ENCODE measurements around the gene SEH1L.
"Not testable (repeated sequence)": the region's sequence is repeated elsewhere in the genome, so short reads cannot be mapped to it uniquely, and the experiment has no call there.

The SEH1L gene, protein sequence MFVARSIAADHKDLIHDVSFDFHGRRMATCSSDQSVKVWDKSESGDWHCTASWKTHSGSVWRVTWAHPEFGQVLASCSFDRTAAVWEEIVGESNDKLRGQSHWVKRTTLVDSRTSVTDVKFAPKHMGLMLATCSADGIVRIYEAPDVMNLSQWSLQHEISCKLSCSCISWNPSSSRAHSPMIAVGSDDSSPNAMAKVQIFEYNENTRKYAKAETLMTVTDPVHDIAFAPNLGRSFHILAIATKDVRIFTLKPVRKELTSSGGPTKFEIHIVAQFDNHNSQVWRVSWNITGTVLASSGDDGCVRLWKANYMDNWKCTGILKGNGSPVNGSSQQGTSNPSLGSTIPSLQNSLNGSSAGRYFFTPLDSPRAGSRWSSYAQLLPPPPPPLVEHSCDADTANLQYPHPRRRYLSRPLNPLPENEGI
- total RNA-seq: 32.5 reads per million, percentile 58 among the genes with 10 or more reads in this experiment

- peak; percentile 98 for DNase-seq
Observed at GRCh38 chr18:12947285-12948049, at the start of gene SEH1L. TSS of gene SEH1L (plus strand) at chr18:12948011. CDS start at chr18:12948122, 111 bp downstream.

DNA sequence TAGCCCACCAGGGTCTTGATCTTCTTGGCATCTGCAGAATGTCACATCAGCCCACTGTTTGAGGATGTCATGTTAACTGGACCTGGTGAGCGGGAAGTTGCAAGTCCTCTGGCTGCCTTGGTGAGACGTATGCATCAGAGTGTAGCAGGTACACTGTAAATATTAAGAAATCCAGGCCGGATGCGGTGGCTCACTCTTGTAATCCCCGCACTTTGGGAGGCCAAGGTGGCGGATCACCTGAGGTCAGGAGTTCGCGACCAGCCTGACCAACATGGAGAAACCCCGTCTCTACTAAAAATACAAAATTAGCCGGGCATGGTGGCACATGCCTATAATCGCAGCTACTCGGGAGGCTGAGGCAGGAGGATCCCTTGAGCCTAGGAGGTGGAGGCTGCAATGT is 46.6 kb upstream of the SEH1L start:
- DNase-seq: not testable (repeated sequence)

DNA sequence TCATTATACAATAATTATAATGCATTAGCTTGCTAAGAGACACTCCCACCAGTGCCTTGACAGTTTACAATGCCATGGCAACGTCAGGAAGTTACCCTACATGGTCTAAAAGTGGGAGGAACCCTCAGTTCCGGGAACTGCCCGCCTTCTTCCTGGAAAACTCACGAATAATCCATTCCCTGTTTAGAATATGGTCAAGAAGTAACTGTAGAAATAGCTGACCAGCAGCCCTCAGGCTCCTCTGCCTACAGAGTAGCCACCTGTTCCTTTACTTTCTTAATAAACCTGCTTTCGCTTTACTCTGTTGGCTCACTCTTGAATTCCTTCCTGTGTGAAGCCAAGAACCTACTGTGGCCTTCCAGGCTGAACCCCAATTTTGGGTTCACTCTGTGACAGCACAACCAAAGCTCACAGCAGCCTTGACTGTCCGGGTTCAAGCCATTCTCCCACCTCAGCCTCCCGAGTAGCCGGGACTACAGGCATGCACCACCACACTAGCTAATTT is 43.7 kb upstream of the SEH1L start:
- no peak for DNase-seq

- DNase-seq: no peak
Observed at GRCh38 chr18:12906119-12906518, 41.7 kb upstream of the SEH1L start.

DNA sequence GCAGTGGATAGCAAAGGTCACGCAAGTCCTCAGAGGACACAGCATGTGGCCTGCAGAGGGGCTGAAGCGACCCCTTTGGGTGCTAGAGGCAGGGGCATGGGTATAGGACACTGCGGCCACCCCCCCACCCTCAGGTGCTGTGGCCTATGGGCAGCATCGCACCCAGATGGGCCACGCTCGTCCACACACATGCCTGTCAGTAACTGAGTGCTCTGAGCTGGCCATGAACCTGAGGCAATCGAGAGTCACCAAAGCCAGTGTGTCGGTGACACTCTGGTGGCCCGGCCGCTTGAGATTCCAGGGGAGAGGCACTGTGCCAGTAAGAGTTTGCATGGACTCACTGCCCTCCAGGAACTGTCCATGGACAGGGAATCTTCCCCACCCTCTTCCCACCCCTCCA is 41.0 kb upstream of the SEH1L start:
- DNase-seq: no peak

DNA sequence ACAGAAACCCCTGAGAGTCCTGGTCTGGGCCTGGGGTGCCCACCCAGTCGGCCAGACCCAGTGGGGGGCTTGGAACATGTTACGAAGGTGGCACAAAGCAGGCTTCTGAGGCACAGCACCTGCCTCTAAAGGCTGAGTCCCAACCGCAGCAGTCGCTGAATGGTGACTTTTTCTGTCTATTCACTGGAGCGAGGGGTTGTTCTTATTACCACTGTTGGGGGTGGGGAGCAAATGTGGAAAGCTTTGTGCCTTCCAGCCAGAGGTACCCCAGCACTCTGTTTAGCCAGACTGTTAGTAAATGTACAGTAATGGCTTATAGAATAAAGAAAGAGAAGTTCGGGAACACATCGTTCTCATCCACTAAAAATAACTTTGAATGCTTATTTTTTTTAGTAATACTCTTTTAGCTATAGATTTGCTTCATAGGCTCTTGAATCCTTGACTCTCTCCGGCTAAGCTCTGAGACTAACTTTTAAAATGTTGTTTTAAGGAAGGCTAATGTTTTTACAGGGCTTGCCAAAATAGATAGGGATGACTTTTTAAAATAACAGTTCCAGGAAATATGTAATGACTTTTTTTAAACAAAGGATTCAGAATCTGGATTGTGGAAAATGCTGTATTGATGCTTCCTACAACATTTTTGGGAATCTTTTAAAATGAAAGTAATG is 40.4 kb upstream of the SEH1L start:
- DNase-seq: no peak

DNA sequence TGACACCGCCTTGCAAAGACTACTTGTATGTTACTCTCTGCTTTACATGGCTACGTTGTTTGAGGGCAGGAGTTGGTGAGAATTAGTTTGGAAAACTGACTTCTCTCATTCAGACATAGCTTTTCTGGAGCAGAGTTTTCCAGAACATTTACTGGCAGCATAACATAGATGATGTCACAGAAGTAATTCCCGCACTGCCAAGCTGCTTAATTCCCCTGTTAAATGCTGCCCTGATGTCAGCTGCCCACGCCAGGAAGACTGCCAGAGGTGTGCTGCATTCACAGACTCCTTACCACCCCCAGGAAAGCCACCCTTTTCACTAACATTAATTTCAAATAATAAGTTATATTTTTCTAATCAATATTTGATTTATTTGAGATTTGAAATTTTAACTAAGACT is 39.1 kb upstream of the SEH1L start:
- no peak for DNase-seq

- DNase-seq: peak; percentile 30
Observed at GRCh38 chr18:12911025-12911928, 36.5 kb upstream of the SEH1L start.

DNA sequence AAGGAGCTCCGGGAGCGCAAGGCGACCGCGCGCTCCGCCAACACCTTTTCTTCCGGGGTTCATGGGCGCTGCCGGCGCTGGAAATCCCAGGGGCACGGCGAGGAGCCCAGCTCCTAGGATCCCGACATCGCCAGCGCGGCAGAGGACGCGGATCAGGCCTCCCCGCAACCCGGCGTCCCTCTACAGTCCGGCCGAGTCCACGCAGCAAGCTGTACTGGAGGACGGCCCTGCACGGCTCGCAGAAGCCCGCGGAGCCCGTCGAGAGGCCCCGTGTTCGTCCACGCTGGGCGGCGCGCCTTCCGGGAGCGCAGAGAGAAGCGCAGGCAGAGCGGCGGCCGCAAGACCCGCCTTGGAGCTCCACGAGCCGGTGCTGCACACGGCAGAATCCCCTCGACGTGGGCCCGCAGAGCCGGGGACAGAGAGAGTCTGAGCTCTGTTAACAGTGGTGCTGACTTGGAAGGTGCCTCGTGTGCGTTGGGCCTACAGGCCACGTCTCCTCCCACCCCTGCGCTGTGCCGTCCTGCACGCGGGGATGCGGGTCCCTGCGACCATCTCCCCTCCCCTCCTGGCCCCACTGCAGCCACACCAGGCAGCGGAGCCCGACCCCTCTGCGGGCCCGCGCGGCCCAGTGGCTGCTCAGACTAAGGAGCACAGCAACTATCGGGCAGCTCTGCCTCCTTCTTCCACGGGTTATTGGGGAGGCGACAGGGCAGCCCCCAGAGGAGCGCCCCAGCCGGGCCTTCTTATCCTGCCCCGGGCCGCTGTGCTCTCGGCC is 35.7 kb upstream of the SEH1L start:
- no peak for DNase-seq

DNA sequence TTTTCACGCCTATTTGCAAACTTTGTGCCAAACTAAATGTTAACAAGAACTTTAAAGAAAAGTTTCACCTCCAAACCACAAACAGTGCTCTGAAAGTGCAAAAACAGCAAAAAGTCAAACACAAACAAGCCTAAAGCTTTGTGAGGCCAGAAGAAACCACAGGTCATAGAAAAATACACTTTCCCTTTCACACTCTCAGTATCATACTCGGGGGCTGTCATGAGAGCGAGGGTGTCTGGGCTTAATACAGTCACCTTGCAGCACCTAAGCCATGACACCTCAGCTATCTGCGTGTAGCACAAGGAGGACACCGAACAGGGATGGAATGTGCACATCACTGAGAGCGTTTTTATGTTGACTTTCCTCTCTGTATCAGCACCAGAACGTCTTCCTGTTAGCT is 26.6 kb upstream of the SEH1L start:
- no peak for DNase-seq

DNA sequence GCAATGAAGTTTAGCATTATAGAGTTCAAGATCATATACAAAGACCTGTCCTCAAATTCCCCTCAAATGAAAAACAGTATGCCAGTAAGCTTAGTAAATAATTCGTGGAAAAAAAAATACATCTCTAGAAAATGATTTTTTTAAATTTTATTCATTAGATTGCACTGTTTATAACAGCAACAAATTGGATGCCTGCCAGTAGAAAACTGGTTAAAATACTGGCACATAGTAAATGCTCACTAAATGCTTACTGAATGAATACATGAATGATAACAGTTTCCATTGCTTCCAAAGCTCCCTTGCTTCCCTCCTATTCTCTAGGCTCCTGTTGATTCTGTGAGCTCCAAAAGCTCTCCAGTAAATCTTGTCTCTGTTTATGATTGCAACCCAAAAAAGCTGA is 25.5 kb upstream of the SEH1L start:
- DNase-seq: no peak

DNA sequence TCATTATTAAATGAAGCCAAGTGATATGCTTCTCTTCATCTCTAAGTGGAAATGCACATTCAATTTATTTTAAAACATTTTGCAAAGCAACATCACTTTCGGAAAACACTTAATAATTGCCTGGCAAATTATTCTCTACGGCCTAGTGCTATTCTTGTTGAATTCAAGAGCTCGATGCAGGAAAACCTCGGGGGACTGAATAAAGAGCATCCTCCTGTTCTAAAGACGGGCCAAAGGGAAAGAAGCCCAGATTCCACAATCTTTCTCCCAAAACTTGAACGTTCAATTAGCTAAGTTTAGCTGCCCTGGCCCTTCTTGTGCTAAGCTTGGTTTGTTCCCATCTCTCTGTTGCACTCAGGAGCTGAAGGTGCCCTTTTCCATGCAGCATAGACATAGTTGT is 23.2 kb upstream of the SEH1L start:
- DNase-seq: no peak

- DNase-seq: no peak
Observed at GRCh38 chr18:12928206-12928605, 19.6 kb upstream of the SEH1L start.

DNA sequence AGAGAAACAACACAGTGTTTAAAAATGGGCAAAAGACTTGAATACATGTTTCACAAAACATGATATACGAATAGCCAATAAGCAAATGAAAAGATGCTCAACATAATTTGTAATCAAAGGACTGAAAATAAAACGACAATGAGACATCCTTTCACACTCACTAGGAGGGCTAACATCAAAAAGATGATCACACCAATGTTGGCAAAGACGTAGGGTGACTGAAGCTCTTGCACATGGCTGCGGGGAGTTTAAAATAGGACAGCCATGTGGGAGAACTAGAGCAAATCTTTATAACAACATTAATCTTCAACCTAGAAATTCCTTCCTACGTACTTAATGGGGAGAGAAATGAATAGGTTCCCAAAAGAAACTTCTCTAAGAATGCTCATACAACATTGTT is 19.2 kb upstream of the SEH1L start:
- no peak for DNase-seq

- DNase-seq: no peak
Observed at GRCh38 chr18:12929477-12930083, 18.2 kb upstream of the SEH1L start.

- DNase-seq: no peak
Observed at GRCh38 chr18:12930376-12930775, 17.4 kb upstream of the SEH1L start.

DNA sequence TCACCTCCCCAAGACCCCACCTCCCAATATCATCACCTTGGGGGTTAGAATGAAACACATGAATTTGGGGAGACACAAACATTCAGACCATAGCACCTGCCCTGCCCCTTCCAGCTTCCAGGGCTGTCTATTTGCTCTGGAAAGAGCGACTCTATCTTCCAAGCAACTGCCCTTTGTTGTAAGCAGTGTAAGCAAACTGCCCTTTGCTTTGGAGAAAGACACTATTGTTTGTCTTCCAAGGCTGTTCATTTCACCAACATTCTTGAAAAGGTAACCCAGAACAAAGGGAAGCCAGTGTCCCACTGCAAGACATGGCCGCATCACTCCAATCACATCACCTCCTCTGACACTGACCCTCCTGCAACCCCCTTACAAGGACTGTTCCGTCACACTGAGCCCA is 16.9 kb upstream of the SEH1L start:
- DNase-seq: no peak

DNA sequence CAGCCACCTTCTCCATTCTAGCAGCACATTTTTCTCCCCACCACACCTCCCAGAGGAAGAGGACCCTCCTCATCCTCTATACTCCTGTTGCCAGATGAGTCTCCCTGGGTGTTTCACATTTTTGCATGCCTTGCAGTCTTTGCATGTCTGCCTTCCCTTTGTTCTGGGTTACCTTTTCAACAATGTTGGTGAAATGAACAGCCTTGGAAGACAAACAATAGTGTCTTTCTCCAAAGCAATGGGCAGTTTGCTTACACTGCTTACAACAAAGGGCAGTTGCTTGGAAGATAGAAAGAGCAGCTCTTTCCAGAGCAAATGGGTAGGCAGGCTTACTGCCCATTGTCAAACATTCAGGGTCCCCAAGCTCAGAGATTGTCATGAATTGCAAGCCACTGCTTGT is 14.5 kb upstream of the SEH1L start:
- DNase-seq: no peak

DNA sequence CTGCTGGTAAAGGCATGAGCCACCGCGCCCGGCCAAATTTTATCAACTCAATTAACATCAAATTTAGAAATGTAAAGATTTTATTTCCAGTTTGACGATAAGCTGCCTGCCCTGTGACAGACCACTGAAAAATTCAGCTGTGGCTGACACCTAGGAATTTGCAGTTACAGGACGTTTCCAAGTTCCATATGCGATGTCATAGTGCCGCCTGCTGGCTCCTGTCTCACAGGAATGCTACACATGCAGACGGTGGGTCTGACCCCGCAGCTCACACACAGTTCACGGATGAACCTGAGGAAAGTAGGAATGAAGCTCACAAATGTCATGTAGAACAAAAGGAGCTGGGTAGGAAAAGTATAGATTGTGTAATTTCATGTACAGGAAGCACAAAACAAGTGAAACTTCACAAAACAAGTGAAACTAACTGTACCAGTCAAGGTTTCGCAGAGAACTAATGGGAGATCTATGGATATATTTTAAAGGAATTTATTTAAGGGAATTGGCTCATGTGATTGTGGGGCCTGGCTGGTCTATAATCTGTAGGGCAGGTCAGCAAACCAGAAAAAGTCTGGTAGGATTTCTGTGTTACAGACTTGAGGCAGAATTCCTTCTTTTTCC is 13.2 kb upstream of the SEH1L start:
- peak; percentile 72 for DNase-seq

GRCh38 chr18:12939162-12939561 is 8.6 kb upstream of the SEH1L start:
- DNase-seq: no peak

GRCh38 chr18:12943215-12943614 is 4.6 kb upstream of the SEH1L start:
- DNase-seq: no peak
